Measurements from ENCODE around the gene TAF5.

DNA sequence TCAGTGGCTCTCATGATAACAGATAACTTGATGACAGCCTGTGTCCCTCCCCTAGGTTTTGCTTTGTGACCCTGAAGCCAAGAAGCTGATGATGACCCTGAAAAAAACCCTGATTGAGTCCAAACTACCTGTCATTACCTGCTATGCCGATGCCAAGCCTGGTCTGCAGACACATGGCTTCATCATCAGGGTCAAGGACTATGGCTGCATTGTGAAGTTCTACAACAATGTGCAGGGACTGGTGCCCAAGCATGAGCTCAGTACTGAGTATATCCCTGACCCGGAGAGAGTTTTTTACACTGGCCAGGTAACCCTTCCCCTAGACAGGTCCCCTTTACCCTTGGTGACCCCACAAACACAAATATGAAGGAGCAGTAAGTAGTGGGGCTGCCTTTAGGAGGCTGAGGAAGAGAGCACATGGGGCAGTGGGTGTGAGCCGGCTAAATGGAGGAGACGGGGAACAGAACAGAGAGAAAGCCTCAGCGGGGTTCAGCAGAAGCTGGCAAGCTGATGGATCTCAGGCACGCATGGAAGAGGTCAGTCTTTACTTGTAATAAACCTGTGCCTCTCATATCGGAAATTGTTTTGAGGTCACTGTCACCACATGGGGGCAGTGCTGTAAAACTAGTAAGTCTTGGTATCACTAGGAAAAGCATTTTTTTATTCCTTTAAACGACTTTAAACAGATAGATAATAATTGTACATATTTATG is 48.8 kb downstream of the TAF5 start:
- TF ChIP-seq, protein P1, sequence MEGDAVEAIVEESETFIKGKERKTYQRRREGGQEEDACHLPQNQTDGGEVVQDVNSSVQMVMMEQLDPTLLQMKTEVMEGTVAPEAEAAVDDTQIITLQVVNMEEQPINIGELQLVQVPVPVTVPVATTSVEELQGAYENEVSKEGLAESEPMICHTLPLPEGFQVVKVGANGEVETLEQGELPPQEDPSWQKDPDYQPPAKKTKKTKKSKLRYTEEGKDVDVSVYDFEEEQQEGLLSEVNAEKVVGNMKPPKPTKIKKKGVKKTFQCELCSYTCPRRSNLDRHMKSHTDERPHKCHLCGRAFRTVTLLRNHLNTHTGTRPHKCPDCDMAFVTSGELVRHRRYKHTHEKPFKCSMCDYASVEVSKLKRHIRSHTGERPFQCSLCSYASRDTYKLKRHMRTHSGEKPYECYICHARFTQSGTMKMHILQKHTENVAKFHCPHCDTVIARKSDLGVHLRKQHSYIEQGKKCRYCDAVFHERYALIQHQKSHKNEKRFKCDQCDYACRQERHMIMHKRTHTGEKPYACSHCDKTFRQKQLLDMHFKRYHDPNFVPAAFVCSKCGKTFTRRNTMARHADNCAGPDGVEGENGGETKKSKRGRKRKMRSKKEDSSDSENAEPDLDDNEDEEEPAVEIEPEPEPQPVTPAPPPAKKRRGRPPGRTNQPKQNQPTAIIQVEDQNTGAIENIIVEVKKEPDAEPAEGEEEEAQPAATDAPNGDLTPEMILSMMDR (IDR thresholded peaks at IDR 0.05 in 4 of 5, conservative IDR thresholded peaks at IDR 0.05 in 1 of 5), result peak; percentile 23 to 71 (median 58)
- no peak for TF ChIP-seq POLR2A (IDR thresholded peaks at IDR 0.05)
